GM12874 (cell line): ENCODE measurements around the gene SIGLEC15.

ENCODE experiments used
- TF ChIP-seq, protein P1 (sequence below): IDR thresholded peaks from 2 replicates; pipeline ENCODE4 v1.5.1; 2011; ENCODE audit warnings: low read depth, mild to moderate bottlenecking, control low read depth, low read length, moderate library complexity; ENCODE audit not compliant: insufficient read depth

Gene SIGLEC15

DNA sequence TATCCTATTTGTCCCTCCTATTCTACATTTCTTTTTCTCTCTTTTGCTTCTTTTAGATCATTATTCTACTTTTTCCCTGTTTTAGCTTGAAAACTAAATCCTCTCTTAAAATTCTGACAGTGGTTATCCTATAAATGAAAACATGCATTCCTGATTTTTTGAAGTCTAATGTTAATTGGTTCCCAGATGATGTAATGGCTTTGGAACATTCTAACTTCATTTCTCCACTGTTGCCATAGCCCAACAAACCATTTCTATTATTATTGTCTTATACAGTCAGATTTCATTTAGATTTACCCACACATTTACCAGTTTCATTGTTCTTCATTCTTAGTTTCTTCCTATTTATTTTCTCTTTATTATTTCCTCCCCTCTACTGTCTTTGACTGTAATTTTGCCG, 36.5 kb downstream of the SIGLEC15 start:
- TF ChIP-seq, protein P1, sequence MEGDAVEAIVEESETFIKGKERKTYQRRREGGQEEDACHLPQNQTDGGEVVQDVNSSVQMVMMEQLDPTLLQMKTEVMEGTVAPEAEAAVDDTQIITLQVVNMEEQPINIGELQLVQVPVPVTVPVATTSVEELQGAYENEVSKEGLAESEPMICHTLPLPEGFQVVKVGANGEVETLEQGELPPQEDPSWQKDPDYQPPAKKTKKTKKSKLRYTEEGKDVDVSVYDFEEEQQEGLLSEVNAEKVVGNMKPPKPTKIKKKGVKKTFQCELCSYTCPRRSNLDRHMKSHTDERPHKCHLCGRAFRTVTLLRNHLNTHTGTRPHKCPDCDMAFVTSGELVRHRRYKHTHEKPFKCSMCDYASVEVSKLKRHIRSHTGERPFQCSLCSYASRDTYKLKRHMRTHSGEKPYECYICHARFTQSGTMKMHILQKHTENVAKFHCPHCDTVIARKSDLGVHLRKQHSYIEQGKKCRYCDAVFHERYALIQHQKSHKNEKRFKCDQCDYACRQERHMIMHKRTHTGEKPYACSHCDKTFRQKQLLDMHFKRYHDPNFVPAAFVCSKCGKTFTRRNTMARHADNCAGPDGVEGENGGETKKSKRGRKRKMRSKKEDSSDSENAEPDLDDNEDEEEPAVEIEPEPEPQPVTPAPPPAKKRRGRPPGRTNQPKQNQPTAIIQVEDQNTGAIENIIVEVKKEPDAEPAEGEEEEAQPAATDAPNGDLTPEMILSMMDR, result no peak

DNA sequence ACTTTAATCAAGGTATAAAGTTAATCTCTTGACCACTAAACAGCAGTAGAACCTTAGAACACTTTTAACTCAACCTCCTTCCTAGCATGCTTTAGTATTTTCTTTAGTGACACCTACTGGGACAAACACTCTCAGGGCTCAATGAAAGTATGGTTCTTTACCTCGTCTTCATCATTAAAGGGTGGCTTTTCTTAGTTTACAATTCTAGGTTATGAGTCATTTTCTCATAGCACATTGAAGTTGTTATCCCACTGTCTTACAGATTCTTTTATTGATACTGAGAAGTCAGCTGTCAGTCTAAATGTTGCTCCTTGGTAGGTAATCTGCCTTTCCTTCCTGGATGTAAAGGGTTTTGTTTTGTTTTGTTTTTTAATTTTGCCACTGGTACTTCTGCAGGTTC, 38.0 kb downstream of the SIGLEC15 start:
- TF ChIP-seq, protein P1, result no peak

DNA sequence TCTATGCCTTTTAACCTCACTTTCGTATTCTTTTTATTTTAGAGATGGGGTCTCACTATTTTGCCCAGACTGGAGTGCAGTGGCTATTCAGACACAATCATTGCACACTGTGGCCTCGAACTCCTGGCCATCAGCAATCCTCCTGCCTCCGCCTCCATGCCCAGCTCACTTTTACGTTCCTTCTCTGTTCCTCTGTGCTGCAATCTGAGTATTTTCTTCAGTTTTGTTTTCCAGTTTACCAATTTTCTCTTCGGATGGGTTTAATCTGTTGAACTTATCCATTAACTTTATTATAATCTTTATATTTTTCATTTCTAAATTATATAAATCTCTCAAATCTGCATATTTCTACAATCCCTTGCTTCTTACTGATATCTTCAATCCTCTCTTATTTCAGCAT, 38.6 kb downstream of the SIGLEC15 start:
- TF ChIP-seq, protein P1, result no peak

DNA sequence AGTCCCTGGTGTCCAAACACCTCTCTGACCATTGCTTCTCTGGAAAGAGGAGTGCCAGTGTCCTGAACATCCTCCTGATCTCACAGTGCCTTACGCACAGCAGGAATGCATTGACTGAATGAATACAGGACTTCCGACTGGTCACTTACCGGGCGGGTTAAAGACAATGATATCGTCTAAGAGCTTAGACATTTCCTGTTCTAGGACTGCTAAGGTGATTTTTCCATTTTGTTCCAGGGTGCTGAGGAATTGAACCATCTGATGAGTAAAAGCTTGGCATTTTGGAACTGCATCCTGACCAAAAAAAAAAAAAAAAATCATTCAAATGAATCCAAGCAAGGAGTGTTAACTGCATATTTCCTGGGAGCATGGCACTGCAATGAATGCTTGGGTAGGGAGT, 40.0 kb downstream of the SIGLEC15 start:
- TF ChIP-seq, protein P1, result no peak

DNA sequence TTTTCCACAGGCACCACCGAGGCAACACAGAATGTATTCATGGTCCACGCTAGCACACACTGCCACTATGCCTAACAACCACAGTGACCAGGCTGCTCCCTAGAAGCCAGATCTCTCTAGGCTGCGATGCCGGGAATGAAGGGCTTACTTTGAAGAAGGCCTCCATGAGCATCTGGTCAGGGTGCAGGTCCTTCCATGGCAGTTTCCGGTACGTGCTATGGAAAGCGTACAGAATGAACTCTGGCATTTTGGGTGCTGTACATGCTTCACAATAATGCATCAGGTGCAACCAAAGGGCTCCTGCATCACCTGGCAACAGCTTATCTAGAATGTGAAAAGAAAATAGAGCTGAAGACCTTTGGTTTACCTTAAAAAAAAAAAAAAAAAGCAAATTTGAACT, 44.9 kb downstream of the SIGLEC15 start:
- TF ChIP-seq, protein P1, result no peak

DNA sequence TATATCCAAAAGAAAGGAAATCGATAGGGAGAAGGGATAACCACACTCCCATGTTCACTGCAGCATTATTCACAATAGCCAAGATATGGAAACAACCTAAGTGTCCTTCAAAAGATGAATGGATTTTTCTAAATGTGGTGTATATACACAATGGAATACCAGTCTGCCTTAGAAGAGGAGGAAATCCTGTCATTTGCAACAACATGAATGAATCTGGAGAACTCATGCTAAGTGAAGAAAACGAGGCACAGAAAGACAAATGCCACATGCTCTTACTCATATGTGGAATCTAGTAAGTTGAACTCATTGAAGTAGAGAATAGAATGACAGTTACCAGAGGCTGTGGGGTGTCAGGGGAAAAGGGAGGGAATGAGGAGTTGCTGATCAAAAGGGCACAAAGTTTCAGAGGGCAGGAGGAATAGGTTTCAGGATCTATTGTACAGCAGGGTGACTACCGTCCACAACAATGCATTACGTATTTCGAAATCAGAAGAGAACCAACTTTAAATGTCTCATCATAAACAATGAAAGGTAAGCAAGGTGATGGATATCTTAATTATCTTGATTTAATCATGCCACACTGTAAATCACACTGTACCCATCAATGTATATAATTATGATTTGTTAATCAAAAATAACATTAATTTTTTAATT, 46.1 kb downstream of the SIGLEC15 start:
- TF ChIP-seq, protein P1, result no peak

DNA sequence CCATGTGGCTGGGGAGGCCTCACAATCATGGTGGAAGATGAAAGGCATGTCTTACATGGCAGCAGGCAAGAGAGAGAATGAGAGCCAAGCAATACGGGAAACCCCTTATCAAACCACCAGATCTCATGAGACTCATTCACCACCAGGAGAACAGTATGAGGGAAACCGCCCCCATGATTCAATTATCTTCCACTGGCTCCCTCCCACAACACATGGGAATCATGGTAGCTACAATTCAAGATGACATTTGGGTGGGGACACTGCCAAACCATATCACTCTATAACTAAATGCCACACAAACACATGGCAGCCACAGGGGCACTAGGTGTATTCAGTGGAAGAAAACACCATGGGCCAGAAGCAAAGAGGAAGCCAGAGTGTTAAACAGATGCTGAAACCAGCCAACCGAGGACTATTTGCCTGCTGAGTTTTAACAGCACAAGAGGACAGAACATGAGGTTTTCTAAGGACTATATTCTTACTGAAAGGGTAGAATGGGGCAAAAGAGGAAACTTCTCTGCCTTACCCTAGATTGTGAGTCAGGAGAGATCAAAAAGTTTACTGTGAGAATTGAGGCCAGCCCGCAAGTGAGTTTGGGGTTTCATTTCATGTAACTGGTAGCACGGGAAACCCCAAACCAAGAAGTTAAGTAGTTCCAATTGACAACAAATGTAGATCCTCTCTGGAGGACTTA, 49.2 kb downstream of the SIGLEC15 start:
- TF ChIP-seq, protein P1, result no peak
